NT2/D1 (cell line): ENCODE measurements around the gene ECI1.
"Not testable (repeated sequence)": the region's sequence is repeated elsewhere in the genome, so short reads cannot be mapped to it uniquely, and the experiment has no call there.

ENCODE experiments used
- DNase-seq: peaks from one replicate; pipeline ENCODE4 v3.0.0-alpha.2; 2011; ENCODE audit warnings: low read depth, low spot score
- H3K27me3 ChIP-seq: 2 replicates; pipeline ENCODE4 v1.6.0; 2011; ENCODE audit warnings: mild to moderate bottlenecking; ENCODE audit not compliant: insufficient read length, insufficient read depth
- H3K36me3 ChIP-seq: 2 replicates; pipeline ENCODE4 v1.6.1; 2011; ENCODE audit warnings: mild to moderate bottlenecking, low read length, mixed read lengths; ENCODE audit not compliant: insufficient read depth, insufficient read length
- H3K4me1 ChIP-seq: 2 replicates; pipeline ENCODE4 v1.5.1; 2011; ENCODE audit not compliant: insufficient read depth, insufficient read length
- H3K4me3 ChIP-seq: 2 replicates; pipeline ENCODE4 v1.5.1; 2011; ENCODE audit warnings: low read depth; ENCODE audit not compliant: insufficient read length
- H3K9ac ChIP-seq: 2 replicates; pipeline ENCODE4 v1.6.0; 2011; ENCODE audit warnings: low read depth; ENCODE audit not compliant: insufficient read length
- H3K9me3 ChIP-seq: 2 replicates; pipeline ENCODE4 v1.5.1; 2011; ENCODE audit warnings: mild to moderate bottlenecking, low read length; ENCODE audit not compliant: insufficient read depth
- SUZ12 ChIP-seq: IDR thresholded peaks from 2 replicates; pipeline ENCODE4 v1.6.1; 2011; ENCODE audit not compliant: insufficient read length, insufficient read depth; ENCODE audit errors: extremely low read depth
- YY1 ChIP-seq: IDR thresholded peaks from 2 replicates; pipeline ENCODE4 v1.6.1; 2011; ENCODE audit not compliant: insufficient read length, insufficient read depth
- ZNF274 ChIP-seq: IDR thresholded peaks from 2 replicates; pipeline ENCODE4 v1.6.1; 2011; ENCODE audit warnings: mild to moderate bottlenecking, low read depth, low read length

The ECI1 gene

DNA sequence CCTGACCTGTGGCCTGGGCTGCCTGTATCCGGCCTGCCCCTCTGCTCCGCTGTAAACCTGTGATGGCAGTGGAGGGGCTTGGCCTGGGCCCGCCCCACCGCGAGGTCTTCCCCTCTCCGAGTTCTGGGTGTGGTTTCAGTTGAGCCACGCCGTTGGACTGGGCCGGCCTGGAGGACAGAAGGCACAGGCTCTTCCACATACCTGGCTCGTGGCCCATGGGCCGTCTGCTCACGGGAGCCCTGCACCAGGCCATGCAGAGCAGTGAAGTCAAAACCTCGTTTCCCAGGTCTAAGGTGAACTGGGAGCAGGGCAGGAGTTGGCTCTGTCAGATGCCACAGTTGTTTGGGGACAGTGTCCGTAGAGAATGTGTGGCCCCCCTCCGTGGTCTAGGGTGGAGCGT is 22.1 kb upstream of the ECI1 start:
- H3K9me3 ChIP-seq: no peaks in the 10 kb centered on the region
- peaks cover 10% of the 10 kb centered on the region for H3K27me3 ChIP-seq
- peaks cover 16% of the 10 kb centered on the region for H3K36me3 ChIP-seq
- no peak for DNase-seq
- H3K9ac ChIP-seq: no peak overlapping the region
- H3K4me3 ChIP-seq: no peak overlapping the region
- H3K4me1 ChIP-seq: peaks cover 37% of the 10 kb centered on the region
- TF ChIP-seq SUZ12 (no peak), YY1 (no peak), ZNF274 (no peak)

DNA sequence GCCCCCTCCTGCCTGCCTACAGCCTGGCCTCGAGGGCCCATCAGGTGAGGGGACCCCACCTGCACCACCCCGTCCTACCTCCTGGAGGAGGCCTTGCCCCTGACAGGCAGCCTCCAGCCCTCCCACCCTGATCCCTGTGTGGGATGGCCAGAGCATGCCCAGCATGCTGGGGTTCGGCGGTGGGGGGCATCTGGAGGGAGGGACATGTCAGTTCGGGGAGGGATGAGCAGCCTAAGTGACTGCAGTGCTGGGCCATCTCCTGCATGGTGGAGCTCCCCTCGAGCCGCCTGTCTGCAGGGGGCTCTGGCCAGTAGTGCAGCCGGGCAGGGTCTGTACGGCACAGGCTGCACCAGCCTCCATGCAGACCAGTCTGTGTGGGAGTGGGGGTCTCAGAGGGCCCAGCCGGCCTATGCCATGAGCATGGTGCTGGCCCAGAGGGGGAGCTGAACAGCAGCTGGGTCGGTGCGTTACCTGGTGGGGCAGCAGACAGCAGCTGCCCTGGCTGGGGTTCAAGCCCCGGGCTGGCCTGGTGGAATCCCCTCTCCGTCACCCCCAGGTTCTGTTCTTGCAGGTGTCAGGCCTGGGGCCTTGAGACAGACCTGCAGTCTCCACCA is 20.6 kb upstream of the ECI1 start:
- no peak overlapping the region for H3K9ac ChIP-seq
- DNase-seq: no peak
- H3K36me3 ChIP-seq: peaks cover 17% of the 10 kb centered on the region
- H3K4me1 ChIP-seq: peaks cover 29% of the 10 kb centered on the region
- no peak overlapping the region for H3K4me3 ChIP-seq
- peaks cover 10% of the 10 kb centered on the region for H3K27me3 ChIP-seq
- no peaks in the 10 kb centered on the region for H3K9me3 ChIP-seq
- no peak for TF ChIP-seq SUZ12
- TF ChIP-seq ZNF274: no peak
- no peak for TF ChIP-seq YY1

DNA sequence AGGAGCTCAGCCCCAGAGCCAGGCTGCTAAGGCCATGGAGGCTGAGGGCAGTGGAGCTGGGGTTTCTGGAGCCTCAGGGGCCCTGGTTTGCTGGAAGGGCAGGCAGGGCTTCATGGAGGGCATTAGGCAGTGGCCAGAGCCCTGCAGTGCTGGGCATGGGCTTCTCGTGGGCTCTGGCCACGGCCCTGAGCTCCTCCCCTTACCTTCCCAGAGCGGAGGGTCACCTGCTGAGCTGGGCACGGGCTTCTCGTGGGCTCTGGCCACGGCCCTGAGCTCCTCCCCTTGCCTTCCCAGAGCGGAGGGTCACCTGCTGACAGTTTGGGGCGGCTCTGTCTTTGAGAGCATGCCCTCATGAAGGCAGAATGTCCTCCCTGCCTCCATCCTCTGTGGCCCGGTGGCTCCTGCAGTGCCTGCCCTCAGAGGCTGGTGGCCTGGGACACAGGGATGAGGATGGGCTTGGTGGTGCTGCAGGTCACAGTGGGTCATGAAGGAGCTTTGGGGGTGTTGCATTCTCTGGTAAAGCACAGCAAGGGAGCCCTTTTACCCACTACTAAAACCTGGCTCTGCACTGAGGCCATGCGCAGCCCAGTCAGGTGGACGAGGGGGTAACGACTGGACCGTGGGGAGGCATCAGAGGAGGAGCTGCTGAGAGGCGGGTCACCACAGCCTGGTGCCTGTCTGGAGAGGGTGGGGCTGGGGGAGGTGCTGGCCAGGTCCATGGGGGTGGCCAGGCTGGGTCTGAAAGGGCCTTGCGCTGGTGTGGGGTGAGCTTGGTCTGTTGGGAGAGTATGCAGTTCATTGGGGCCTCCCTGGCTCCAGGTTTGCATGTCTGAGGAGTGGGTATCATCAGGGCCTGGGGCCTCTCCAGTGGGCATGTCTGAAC is 19.4 kb upstream of the ECI1 start:
- no peak for DNase-seq
- Histone ChIP-seq H3K4me1 (peaks cover 24% of the 10 kb centered on the region), H3K9ac (peak overlapping the region; percentile 44), H3K27me3 (peaks cover 10% of the 10 kb centered on the region), H3K4me3 (no peak overlapping the region), H3K9me3 (no peaks in the 10 kb centered on the region), H3K36me3 (peaks cover 26% of the 10 kb centered on the region)
- TF ChIP-seq ZNF274 (no peak), YY1 (no peak)

DNA sequence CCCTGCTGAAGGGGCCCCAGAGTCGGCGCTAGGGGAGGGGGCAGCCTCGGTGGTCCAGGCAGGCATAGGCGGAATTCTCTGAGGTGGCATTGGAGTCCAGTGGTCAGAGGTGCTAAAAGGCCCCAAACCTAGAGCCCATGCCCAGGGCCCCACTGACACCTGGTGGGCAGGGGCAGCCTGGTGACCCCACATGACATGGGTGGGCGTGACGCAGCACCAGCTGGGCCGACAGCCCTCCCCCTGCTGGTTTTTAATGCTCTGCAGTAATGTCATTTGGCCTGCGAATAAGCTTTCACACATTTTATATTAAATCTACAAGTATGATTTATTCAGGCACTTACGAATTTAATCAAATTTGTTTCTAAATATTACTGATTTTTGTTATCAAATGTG is 18.7 kb upstream of the ECI1 start:
- Histone ChIP-seq H3K4me1 (peaks cover 21% of the 10 kb centered on the region), H3K36me3 (peaks cover 32% of the 10 kb centered on the region), H3K27me3 (peaks cover 10% of the 10 kb centered on the region), H3K4me3 (no peak overlapping the region), H3K9ac (peak overlapping the region; percentile 68), H3K9me3 (no peaks in the 10 kb centered on the region)
- DNase-seq: no peak
- no peak for TF ChIP-seq SUZ12
- no peak for TF ChIP-seq YY1
- TF ChIP-seq ZNF274: no peak

DNA sequence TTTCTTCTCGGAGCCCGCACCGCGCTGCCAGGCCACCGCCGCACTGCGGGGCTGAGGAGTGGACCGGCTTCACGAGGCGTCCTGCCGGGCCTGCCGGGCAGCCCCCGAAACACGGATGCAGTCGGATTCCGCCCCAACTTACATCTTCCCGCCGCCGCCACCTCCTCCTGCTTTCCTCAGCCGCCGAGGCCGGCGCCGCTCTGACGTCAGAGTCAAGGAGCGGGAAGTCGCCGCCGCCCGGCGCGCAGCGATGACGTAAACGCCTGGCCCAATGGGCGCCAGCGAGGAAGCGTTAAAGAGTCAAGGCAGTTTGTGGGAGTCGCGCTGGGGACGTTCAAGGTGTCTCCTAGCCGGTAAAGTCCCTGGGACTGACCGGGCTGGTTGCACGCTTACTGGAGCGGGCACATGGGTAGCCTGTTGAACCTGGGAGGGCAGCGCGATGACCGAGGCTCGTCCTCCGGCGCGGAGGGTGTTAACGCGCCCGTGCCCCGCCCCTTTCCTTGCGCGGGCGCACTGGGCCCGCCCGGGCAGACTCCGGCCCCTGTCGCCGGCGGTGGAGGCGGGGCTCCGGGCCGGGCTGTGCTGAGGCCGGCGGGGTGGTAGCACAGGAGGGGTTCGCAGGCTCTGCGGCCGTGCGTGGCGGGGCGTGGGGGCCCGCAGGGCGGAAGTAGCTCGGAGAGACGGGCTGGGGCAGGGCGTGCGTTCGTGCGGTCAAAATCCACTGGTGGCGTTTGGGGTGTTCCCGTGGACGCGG is 16.7 kb upstream of the ECI1 start, which contains the start of gene RNPS1:
TSS of gene RNPS1 (minus strand) at position 214 of the 754 bp plus-strand sequence. CDS start 3,483 bp downstream, outside the sequence.
- Histone ChIP-seq H3K4me3 (peak within 1 kb of the TSS; percentile 90), H3K9ac (peak within 1 kb of the TSS; percentile 91), H3K27me3 (peaks cover 10% of the 10 kb centered on the region), H3K36me3 (peaks cover 47% of the 10 kb centered on the region), H3K4me1 (peaks cover 21% of the 10 kb centered on the region), H3K9me3 (no peaks in the 10 kb centered on the region)
- TF ChIP-seq YY1: no peak
- no peak for TF ChIP-seq SUZ12
- TF ChIP-seq ZNF274: no peak
- peak; percentile 95 for DNase-seq

DNA sequence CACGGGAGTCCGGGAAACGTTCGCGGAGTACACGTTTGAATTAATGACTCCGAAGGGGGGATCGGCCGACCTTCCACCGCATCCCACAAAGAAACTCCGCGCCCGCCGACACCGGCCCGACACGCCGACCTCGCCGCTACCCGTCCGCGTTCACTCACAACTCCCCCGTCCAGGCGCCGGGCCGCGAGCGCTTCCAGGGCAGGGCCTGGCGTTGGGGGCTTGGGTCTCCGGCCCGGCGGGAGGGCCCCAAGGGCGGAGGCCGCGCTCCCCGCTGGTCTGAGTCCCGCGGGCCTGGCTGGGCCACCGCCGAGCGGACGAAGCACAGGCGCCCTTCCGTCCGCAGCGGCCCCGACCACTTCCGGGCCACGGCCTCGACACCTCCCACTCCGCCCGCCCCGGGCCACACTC is 16.1 kb upstream of the ECI1 start:
- peaks cover 49% of the 10 kb centered on the region for H3K36me3 ChIP-seq
- H3K9ac ChIP-seq: peak overlapping the region; percentile 91
- DNase-seq, H3K9me3 ChIP-seq: not testable (repeated sequence)
- H3K4me3 ChIP-seq: peak overlapping the region; percentile 90
- peaks cover 10% of the 10 kb centered on the region for H3K27me3 ChIP-seq
- H3K4me1 ChIP-seq: peaks cover 19% of the 10 kb centered on the region

DNA sequence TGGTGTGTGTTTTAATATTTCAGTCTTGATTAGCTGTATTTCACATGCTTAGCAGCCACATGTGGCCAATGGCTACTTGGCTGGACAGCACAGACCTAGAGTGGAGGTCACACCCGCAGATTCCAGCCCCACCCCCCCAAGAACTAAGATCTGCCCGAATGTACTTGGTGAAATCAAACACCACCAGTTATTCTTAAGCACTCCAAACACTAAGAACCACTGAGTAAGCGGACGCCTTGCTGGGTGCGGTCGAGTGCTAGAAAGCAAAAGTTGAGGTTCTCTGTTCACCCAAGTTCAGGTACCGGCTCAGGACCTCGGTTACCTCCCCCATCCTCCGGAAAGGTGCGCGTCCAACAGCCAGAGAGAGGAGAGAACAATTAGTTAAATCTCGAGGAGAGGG is 15.5 kb upstream of the ECI1 start:
- Histone ChIP-seq H3K27me3 (peaks cover 10% of the 10 kb centered on the region), H3K4me1 (peaks cover 16% of the 10 kb centered on the region), H3K4me3 (peak overlapping the region; percentile 90), H3K36me3 (peaks cover 50% of the 10 kb centered on the region), H3K9ac (peak overlapping the region; percentile 91)
- not testable (repeated sequence) for H3K9me3 ChIP-seq, DNase-seq

DNA sequence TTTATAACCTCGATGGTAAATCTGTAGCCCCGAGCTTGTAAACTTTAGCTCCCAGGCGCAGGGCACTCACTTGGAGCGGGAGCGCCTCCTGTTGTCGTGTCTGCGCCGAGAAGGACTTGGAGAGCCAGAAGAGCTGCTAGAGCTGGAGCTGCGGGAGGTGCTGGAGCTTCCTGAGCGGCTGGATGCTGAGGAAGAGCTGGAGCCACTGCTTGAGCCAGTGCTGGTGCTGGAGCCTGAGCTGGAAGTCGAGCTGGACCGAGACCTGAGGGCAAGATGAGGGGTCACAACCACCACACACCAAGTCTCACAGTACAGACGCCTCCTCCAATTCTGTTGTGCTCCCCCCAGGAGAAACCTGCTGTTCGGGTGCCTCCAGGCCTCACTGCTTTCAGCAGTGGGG is 11.6 kb upstream of the ECI1 start:
- DNase-seq, H3K4me3 ChIP-seq, H3K4me1 ChIP-seq, H3K9me3 ChIP-seq, H3K27me3 ChIP-seq: not testable (repeated sequence)
- H3K9ac ChIP-seq: peak overlapping the region; percentile 9
- peaks cover 83% of the 10 kb centered on the region for H3K36me3 ChIP-seq
